ENCODE data around the gene IL2RG. TPM values are rescaled to one million over a fixed set of nuclear protein-coding genes. Genes with fewer than 3 reads are reported as not detected.

Gene IL2RG
- polyA plus RNA-seq, 1 donor (not counting 4 experiments of a cell fraction or from before 2014, with no cell fraction given), result 0.12 TPM

DNA sequence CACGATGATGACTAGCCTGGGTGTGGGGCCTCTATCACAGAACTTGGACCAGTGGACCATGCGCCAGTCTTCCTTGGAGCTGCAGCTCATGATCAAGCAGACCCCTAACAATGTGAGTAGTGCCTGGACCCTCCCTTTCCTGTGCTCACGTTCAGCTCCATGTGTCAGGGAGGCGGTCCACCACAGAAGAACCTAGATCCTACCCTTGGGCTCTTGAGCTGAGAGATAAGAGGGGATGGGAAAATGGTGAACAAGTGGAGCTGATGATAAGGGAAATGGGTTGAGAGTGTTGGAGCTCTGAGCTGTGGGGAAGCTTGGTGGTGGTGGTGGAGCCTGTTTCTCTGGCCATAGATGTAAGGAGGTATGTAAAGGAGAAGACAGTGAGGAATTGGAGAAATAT is 20.1 kb upstream of the IL2RG start:
- Histone ChIP-seq H3K4me1 (ENCODE audit: control insufficient read depth, extremely low read depth, insufficient read depth, low read length) (no peaks in the 10 kb centered on the region), H4K20me1 (ENCODE audit: control insufficient read depth, extremely low read depth, insufficient read depth, low read length) (no peaks in the 10 kb centered on the region), H3K9ac (ENCODE audit: control insufficient read depth, extremely low read depth, insufficient read depth, low read length) (no peak overlapping the region), H3K36me3 (ENCODE audit: control insufficient read depth in 2 of 2, extremely low read depth in 1 of 2, insufficient read depth in 2 of 2, low read length in 2 of 2) (peaks cover 12 to 21% of the 10 kb centered on the region in 2 experiments), H3K4me3 (ENCODE audit: control insufficient read depth in 2 of 3, extremely low read depth in 1 of 3, insufficient read depth in 2 of 3, low read depth in 1 of 3, low read length in 3 of 3) (no peak overlapping the region), H3K4me2 (ENCODE audit: control insufficient read depth, extremely low read depth, insufficient read depth, low read depth, low read length) (no peak overlapping the region), H3K9me1 (ENCODE audit: control insufficient read depth, extremely low read depth, insufficient read depth, low read length) (no peaks in the 10 kb centered on the region), H3K79me2 (ENCODE audit: control insufficient read depth, insufficient read depth, low read length) (no peaks in the 10 kb centered on the region), H3K27ac (ENCODE audit: control insufficient read depth, insufficient read depth, low read length) (no peak overlapping the region), H3K27me3 (ENCODE audit: control insufficient read depth, extremely low read depth, insufficient read depth, low read length) (no peaks in the 10 kb centered on the region), H2AFZ (ENCODE audit: control insufficient read depth, low read length) (no peak overlapping the region), H3K9me3 (ENCODE audit: control insufficient read depth, low read depth, low read length) (no peaks in the 10 kb centered on the region)
- TF ChIP-seq, protein P1, sequence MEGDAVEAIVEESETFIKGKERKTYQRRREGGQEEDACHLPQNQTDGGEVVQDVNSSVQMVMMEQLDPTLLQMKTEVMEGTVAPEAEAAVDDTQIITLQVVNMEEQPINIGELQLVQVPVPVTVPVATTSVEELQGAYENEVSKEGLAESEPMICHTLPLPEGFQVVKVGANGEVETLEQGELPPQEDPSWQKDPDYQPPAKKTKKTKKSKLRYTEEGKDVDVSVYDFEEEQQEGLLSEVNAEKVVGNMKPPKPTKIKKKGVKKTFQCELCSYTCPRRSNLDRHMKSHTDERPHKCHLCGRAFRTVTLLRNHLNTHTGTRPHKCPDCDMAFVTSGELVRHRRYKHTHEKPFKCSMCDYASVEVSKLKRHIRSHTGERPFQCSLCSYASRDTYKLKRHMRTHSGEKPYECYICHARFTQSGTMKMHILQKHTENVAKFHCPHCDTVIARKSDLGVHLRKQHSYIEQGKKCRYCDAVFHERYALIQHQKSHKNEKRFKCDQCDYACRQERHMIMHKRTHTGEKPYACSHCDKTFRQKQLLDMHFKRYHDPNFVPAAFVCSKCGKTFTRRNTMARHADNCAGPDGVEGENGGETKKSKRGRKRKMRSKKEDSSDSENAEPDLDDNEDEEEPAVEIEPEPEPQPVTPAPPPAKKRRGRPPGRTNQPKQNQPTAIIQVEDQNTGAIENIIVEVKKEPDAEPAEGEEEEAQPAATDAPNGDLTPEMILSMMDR (optimal IDR thresholded peaks at IDR 0.05 in 1 of 3, IDR thresholded peaks at IDR 0.05 in 1 of 3, conservative IDR thresholded peaks at IDR 0.05 in 1 of 3; ENCODE audit: extremely low read depth in 1 of 3, insufficient read depth in 2 of 3, low read length in 3 of 3), result no peak
- FAIRE-seq (no peak), DNase-seq (ENCODE audit: low read depth, low spot score) (no peak)
- dilution Hi-C loops (cut with MboI; ENCODE audit: extremely low pct_ligation_motif_present, low sequenced_read_pairs), result no loop called here

DNA sequence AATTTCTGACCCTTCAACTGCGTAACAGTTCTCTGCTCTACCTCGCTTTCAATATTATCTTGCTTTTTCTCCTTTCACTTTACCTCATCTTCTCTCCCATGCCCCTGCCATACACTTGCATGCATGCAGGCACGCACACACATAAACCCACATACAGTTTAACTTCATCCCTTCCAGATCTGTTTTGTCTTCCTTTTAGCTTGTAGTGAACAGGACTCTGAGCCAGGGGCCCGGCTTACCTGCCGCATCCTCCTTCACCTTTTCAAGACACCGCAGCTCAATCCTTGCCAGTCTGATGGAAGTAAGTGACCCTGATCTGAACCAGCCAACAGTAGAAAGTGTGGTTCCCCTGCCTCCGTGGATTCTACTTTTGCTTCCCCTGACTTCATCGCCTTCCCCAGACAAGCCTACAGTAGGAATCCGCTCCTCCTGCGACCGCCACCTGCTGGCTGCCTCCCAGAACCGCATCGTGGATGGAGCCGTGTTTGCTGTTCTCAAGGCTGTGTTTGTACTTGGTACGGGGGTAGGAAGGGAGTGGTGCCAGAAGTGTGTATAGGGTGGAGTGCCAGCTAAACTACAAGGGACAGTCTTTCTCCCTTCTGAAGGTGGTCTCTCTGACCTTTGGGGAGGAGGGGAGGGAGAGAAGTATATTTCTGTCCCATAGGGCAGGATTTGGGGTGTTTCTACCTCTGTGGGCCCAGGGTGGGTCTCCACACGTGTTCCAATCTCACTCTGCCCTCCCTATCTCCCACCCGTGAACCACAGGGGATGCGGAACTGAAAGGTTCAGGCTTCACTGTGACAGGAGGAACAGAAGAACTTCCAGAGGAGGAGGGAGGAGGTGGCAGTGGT is 17.8 kb upstream of the IL2RG start:
- Histone ChIP-seq H3K27me3 (ENCODE audit: control insufficient read depth, extremely low read depth, insufficient read depth, low read length) (no peaks in the 10 kb centered on the region), H3K9me1 (ENCODE audit: control insufficient read depth, extremely low read depth, insufficient read depth, low read length) (no peaks in the 10 kb centered on the region), H3K4me2 (ENCODE audit: control insufficient read depth, extremely low read depth, insufficient read depth, low read depth, low read length) (no peak overlapping the region), H3K4me1 (ENCODE audit: control insufficient read depth, extremely low read depth, insufficient read depth, low read length) (no peaks in the 10 kb centered on the region), H2AFZ (ENCODE audit: control insufficient read depth, low read length) (no peak overlapping the region), H3K27ac (ENCODE audit: control insufficient read depth, insufficient read depth, low read length) (no peak overlapping the region), H3K4me3 (ENCODE audit: control insufficient read depth in 2 of 3, extremely low read depth in 1 of 3, insufficient read depth in 2 of 3, low read depth in 1 of 3, low read length in 3 of 3) (no peak overlapping the region), H3K79me2 (ENCODE audit: control insufficient read depth, insufficient read depth, low read length) (no peaks in the 10 kb centered on the region), H4K20me1 (ENCODE audit: control insufficient read depth, extremely low read depth, insufficient read depth, low read length) (no peaks in the 10 kb centered on the region), H3K36me3 (ENCODE audit: control insufficient read depth in 2 of 2, extremely low read depth in 1 of 2, insufficient read depth in 2 of 2, low read length in 2 of 2) (peaks cover 14 to 17% of the 10 kb centered on the region in 2 experiments), H3K9me3 (ENCODE audit: control insufficient read depth, low read depth, low read length) (no peaks in the 10 kb centered on the region), H3K9ac (ENCODE audit: control insufficient read depth, extremely low read depth, insufficient read depth, low read length) (no peak overlapping the region)
- FAIRE-seq (no peak), DNase-seq (ENCODE audit: low read depth, low spot score) (no peak)
- dilution Hi-C loops (cut with MboI; ENCODE audit: extremely low pct_ligation_motif_present, low sequenced_read_pairs), result no loop called here
- no peak for TF ChIP-seq EZH2 (IDR thresholded peaks at IDR 0.05; ENCODE audit: low read length)
- TF ChIP-seq, protein P1 (optimal IDR thresholded peaks at IDR 0.05 in 1 of 3, IDR thresholded peaks at IDR 0.05 in 1 of 3, conservative IDR thresholded peaks at IDR 0.05 in 1 of 3; ENCODE audit: extremely low read depth in 1 of 3, insufficient read depth in 2 of 3, low read length in 3 of 3), result peak; percentile 79 to 85 (median 79)

Data from keratinocyte (primary cell).